ENCODE data around the gene FCHSD2.

Gene FCHSD2

GRCh38 chr11:73012121-73012863, 129.8 kb downstream of the FCHSD2 start:
- TF ChIP-seq KLF10 (tag by site-specific recombination; IDR thresholded peaks at IDR 0.05) = no peak
- TF ChIP-seq ZNF585B (tag by site-specific recombination; IDR thresholded peaks at IDR 0.05) = no peak
- TF ChIP-seq ZNF155 (tag by site-specific recombination; IDR thresholded peaks at IDR 0.05) = no peak
- no peak for TF ChIP-seq ZNF19 (tag by site-specific recombination; IDR thresholded peaks at IDR 0.05; ENCODE audit: low read depth)
- TF ChIP-seq ZEB2 (tag by site-specific recombination; IDR thresholded peaks at IDR 0.05) = no peak
- TF ChIP-seq KLF7 (tag by site-specific recombination; IDR thresholded peaks at IDR 0.05; ENCODE audit: borderline replicate concordance) = no peak
- TF ChIP-seq ZNF362 (tag by site-specific recombination; IDR thresholded peaks at IDR 0.05) = no peak
- Histone ChIP-seq H3K4me1 (ENCODE audit: control insufficient read depth, insufficient read depth, low read length) (no peaks in the 10 kb centered on the region), H3K4me3 (ENCODE audit: low read depth, low read length) (no peak overlapping the region), H3K27ac (ENCODE audit: extremely low read depth, low read depth, low read length) (no peak overlapping the region), H3K9me3 (ENCODE audit: control insufficient read depth, insufficient read depth, low read depth, low read length) (no peaks in the 10 kb centered on the region), H3K36me3 (ENCODE audit: control insufficient read depth in 2 of 2, insufficient read depth in 1 of 2, low read length in 2 of 2) (peaks cover 0 to 12% of the 10 kb centered on the region in 2 experiments; a peak in 1 of 3 replicates)
- ChIA-PET POLR2A (no interaction called here), CTCF (interaction anchor here (0.6 kb wide), 1 partner anchor 155 kb away, joined by 3 read pairs; no protein-coding TSS in a partner anchor)

- POLR2A ChIA-PET = no interaction called here
- CTCF ChIA-PET = no interaction called here
- peaks cover 0 to 12% of the 10 kb centered on the region in 2 experiments; a peak in 1 of 3 replicates for H3K36me3 ChIP-seq (ENCODE audit: control insufficient read depth in 2 of 2, insufficient read depth in 1 of 2, low read length in 2 of 2)
- H3K9me3 ChIP-seq (ENCODE audit: control insufficient read depth, insufficient read depth, low read depth, low read length) = no peaks in the 10 kb centered on the region
- H3K4me1 ChIP-seq (ENCODE audit: control insufficient read depth, insufficient read depth, low read length) = no peaks in the 10 kb centered on the region
- TF ChIP-seq ZNF600 (tag by site-specific recombination; IDR thresholded peaks at IDR 0.05) = no peak
- no peak for TF ChIP-seq SCRT1 (tag by site-specific recombination; IDR thresholded peaks at IDR 0.05; ENCODE audit: borderline replicate concordance)
- TF ChIP-seq ZNF366 (tag by site-specific recombination; conservative IDR thresholded peaks at IDR 0.05) = no peak
- TF ChIP-seq ZNF266 (tag by site-specific recombination; IDR thresholded peaks at IDR 0.05; ENCODE audit: low read depth) = no peak
- H3K4me3 ChIP-seq (ENCODE audit: low read depth, low read length) = no peak overlapping the region
- no peak overlapping the region for H3K27ac ChIP-seq (ENCODE audit: extremely low read depth, low read depth, low read length)
Observed at GRCh38 chr11:73011126-73011817, 130.8 kb downstream of the FCHSD2 start.

- Histone ChIP-seq H3K27ac (ENCODE audit: extremely low read depth, low read depth, low read length) (no peak overlapping the region), H3K9me3 (ENCODE audit: control insufficient read depth, insufficient read depth, low read depth, low read length) (no peaks in the 10 kb centered on the region), H3K36me3 (ENCODE audit: control insufficient read depth in 2 of 2, insufficient read depth in 1 of 2, low read length in 2 of 2) (peaks cover 0 to 12% of the 10 kb centered on the region in 2 experiments; a peak in 1 of 3 replicates), H3K4me3 (ENCODE audit: low read depth, low read length) (no peak overlapping the region), H3K4me1 (ENCODE audit: control insufficient read depth, insufficient read depth, low read length) (no peaks in the 10 kb centered on the region)
- POLR2A ChIA-PET = no interaction called here
- CTCF ChIA-PET = interaction anchor here (0.6 kb wide), 2 partner anchors 10 to 11 kb away, joined by 3 to 4 read pairs; no protein-coding TSS in a partner anchor
- no peak for TF ChIP-seq ZNF175 (tag by site-specific recombination; IDR thresholded peaks at IDR 0.05)
- no peak for TF ChIP-seq BCL6B (tag by site-specific recombination; IDR thresholded peaks at IDR 0.05)
- no peak for TF ChIP-seq ZBTB7A (tag by site-specific recombination; IDR thresholded peaks at IDR 0.05; ENCODE audit: low read depth)
- TF ChIP-seq ELK4 (IDR thresholded peaks at IDR 0.05; ENCODE audit: borderline replicate concordance, low read depth, low read length) = no peak
- no peak for TF ChIP-seq ZNF157 (tag by site-specific recombination; IDR thresholded peaks at IDR 0.05)
- no peak for TF ChIP-seq ZNF169 (tag by site-specific recombination; IDR thresholded peaks at IDR 0.05)
- TF ChIP-seq ZNF701 (tag by site-specific recombination; IDR thresholded peaks at IDR 0.05) = no peak
- no peak for TF ChIP-seq ZNF280D (tag by site-specific recombination; IDR thresholded peaks at IDR 0.05)
- no peak for TF ChIP-seq ZNF394 (tag by site-specific recombination; IDR thresholded peaks at IDR 0.05; ENCODE audit: borderline replicate concordance)
- TF ChIP-seq ZNF18 (tag by site-specific recombination; IDR thresholded peaks at IDR 0.05) = no peak
- no peak for TF ChIP-seq ZNF791 (tag by site-specific recombination; IDR thresholded peaks at IDR 0.05)
Observed at GRCh38 chr11:73009972-73010371, 132.1 kb downstream of the FCHSD2 start.

Data from HEK293 (cell line).